Measurements from ENCODE around the gene HDAC6.
"Not testable (repeated sequence)": the region's sequence is repeated elsewhere in the genome, so short reads cannot be mapped to it uniquely, and the experiment has no call there.

The HDAC6 gene

GRCh38 chrX:48814722-48815121 lies 12.9 kb downstream of the HDAC6 start:
- no peaks in the 10 kb centered on the region for H3K9me3 ChIP-seq (replicated peaks; ENCODE audit: low read length)
- H3K4me2 ChIP-seq (ENCODE audit: low read length), result no peak overlapping the region
- H3K4me1 ChIP-seq (ENCODE audit: control insufficient read depth, insufficient read depth, low read length), result no peaks in the 10 kb centered on the region
- H3K4me3 ChIP-seq (ENCODE audit: low read length), result no peak overlapping the region
- no peak overlapping the region for H3K9ac ChIP-seq (ENCODE audit: low read depth, low read length)
- H3K36me3 ChIP-seq (ENCODE audit: insufficient read depth, low read length), result peaks cover 3% of the 10 kb centered on the region
- H3K27me3 ChIP-seq (ENCODE audit: control insufficient read depth, insufficient read depth, low read length), result no peaks in the 10 kb centered on the region

GRCh38 chrX:48815266-48815665 lies 13.4 kb downstream of the HDAC6 start:
- Histone ChIP-seq H3K9ac (ENCODE audit: low read depth, low read length) (no peak overlapping the region), H3K4me2 (ENCODE audit: low read length) (no peak overlapping the region), H3K4me3 (ENCODE audit: low read length) (no peak overlapping the region), H3K4me1 (ENCODE audit: control insufficient read depth, insufficient read depth, low read length) (no peaks in the 10 kb centered on the region), H3K36me3 (ENCODE audit: insufficient read depth, low read length) (peaks cover 3% of the 10 kb centered on the region), H3K9me3 (replicated peaks; ENCODE audit: low read length) (no peaks in the 10 kb centered on the region), H3K27me3 (ENCODE audit: control insufficient read depth, insufficient read depth, low read length) (no peaks in the 10 kb centered on the region)

GRCh38 chrX:48816014-48816810 lies 14.3 kb downstream of the HDAC6 start:
- Histone ChIP-seq H3K4me1 (ENCODE audit: control insufficient read depth, insufficient read depth, low read length) (no peaks in the 10 kb centered on the region), H3K4me2 (ENCODE audit: low read length) (no peak overlapping the region), H3K9ac (ENCODE audit: low read depth, low read length) (no peak overlapping the region), H3K27me3 (ENCODE audit: control insufficient read depth, insufficient read depth, low read length) (no peaks in the 10 kb centered on the region), H3K4me3 (ENCODE audit: low read length) (no peak overlapping the region), H3K9me3 (replicated peaks; ENCODE audit: low read length) (no peaks in the 10 kb centered on the region), H3K36me3 (ENCODE audit: insufficient read depth, low read length) (peaks cover 3% of the 10 kb centered on the region)

- Histone ChIP-seq H3K4me1 (ENCODE audit: control insufficient read depth, insufficient read depth, low read length) (no peaks in the 10 kb centered on the region), H3K36me3 (ENCODE audit: insufficient read depth, low read length) (peaks cover 3% of the 10 kb centered on the region), H3K9me3 (replicated peaks; ENCODE audit: low read length) (no peaks in the 10 kb centered on the region), H3K9ac (ENCODE audit: low read depth, low read length) (no peak overlapping the region), H3K4me2 (ENCODE audit: low read length) (no peak overlapping the region), H3K4me3 (ENCODE audit: low read length) (no peak overlapping the region), H3K27me3 (ENCODE audit: control insufficient read depth, insufficient read depth, low read length) (no peaks in the 10 kb centered on the region)
Measured at GRCh38 chrX:48818098-48818497, 16.2 kb downstream of the HDAC6 start.

GRCh38 chrX:48818866-48819265 lies 17.0 kb downstream of the HDAC6 start:
- H3K9me3 ChIP-seq (replicated peaks; ENCODE audit: low read length), result no peaks in the 10 kb centered on the region
- H3K4me2 ChIP-seq (ENCODE audit: low read length), result no peak overlapping the region
- H3K4me3 ChIP-seq (ENCODE audit: low read length), result no peak overlapping the region
- no peak overlapping the region for H3K9ac ChIP-seq (ENCODE audit: low read depth, low read length)
- H3K36me3 ChIP-seq (ENCODE audit: insufficient read depth, low read length), result peaks cover 7% of the 10 kb centered on the region
- H3K4me1 ChIP-seq (ENCODE audit: control insufficient read depth, insufficient read depth, low read length), result no peaks in the 10 kb centered on the region
- no peaks in the 10 kb centered on the region for H3K27me3 ChIP-seq (ENCODE audit: control insufficient read depth, insufficient read depth, low read length)

GRCh38 chrX:48819394-48819793 lies 17.5 kb downstream of the HDAC6 start:
- H3K36me3 ChIP-seq (ENCODE audit: insufficient read depth, low read length); H3K9me3 ChIP-seq (replicated peaks; ENCODE audit: low read length); H3K27me3 ChIP-seq (ENCODE audit: control insufficient read depth, insufficient read depth, low read length); H3K9ac ChIP-seq (ENCODE audit: low read depth, low read length); H3K4me3 ChIP-seq (ENCODE audit: low read length); H3K4me2 ChIP-seq (ENCODE audit: low read length); H3K4me1 ChIP-seq (ENCODE audit: control insufficient read depth, insufficient read depth, low read length): not testable (repeated sequence)

GRCh38 chrX:48823053-48823452 lies 21.2 kb downstream of the HDAC6 start:
- no peaks in the 10 kb centered on the region for H3K27me3 ChIP-seq (ENCODE audit: control insufficient read depth, insufficient read depth, low read length)
- H3K36me3 ChIP-seq (ENCODE audit: insufficient read depth, low read length), result peaks cover 7% of the 10 kb centered on the region
- no peak overlapping the region for H3K9ac ChIP-seq (ENCODE audit: low read depth, low read length)
- no peak overlapping the region for H3K4me3 ChIP-seq (ENCODE audit: low read length)
- H3K9me3 ChIP-seq (replicated peaks; ENCODE audit: low read length), result no peaks in the 10 kb centered on the region
- no peak overlapping the region for H3K4me2 ChIP-seq (ENCODE audit: low read length)
- no peaks in the 10 kb centered on the region for H3K4me1 ChIP-seq (ENCODE audit: control insufficient read depth, insufficient read depth, low read length)

GRCh38 chrX:48824066-48824465 lies 22.2 kb downstream of the HDAC6 start:
- Histone ChIP-seq H3K9ac (ENCODE audit: low read depth, low read length) (no peak overlapping the region), H3K36me3 (ENCODE audit: insufficient read depth, low read length) (peaks cover 4% of the 10 kb centered on the region), H3K4me3 (ENCODE audit: low read length) (no peak overlapping the region), H3K4me2 (ENCODE audit: low read length) (no peak overlapping the region), H3K4me1 (ENCODE audit: control insufficient read depth, insufficient read depth, low read length) (no peaks in the 10 kb centered on the region), H3K9me3 (replicated peaks; ENCODE audit: low read length) (no peaks in the 10 kb centered on the region), H3K27me3 (ENCODE audit: control insufficient read depth, insufficient read depth, low read length) (no peaks in the 10 kb centered on the region)

- Histone ChIP-seq H3K9me3 (replicated peaks; ENCODE audit: low read length) (no peaks in the 10 kb centered on the region), H3K4me3 (ENCODE audit: low read length) (no peak within 1 kb of the TSS), H3K4me2 (ENCODE audit: low read length) (no peak within 1 kb of the TSS), H3K9ac (ENCODE audit: low read depth, low read length) (no peak within 1 kb of the TSS), H3K27me3 (ENCODE audit: control insufficient read depth, insufficient read depth, low read length) (peaks cover 3% of the 10 kb centered on the region), H3K36me3 (ENCODE audit: insufficient read depth, low read length) (peaks cover 4% of the 10 kb centered on the region), H3K4me1 (ENCODE audit: control insufficient read depth, insufficient read depth, low read length) (no peaks in the 10 kb centered on the region)
Measured at GRCh38 chrX:48826135-48826875, 24.4 kb downstream of the HDAC6 start, which contains the start of gene ERAS. Gene ERAS, plus strand, starts transcription at chrX:48826513. Its CDS starts 2,611 bp downstream, at chrX:48829124.

- Histone ChIP-seq H3K9me3 (replicated peaks; ENCODE audit: low read length) (no peaks in the 10 kb centered on the region), H3K4me3 (ENCODE audit: low read length) (no peak overlapping the region), H3K4me2 (ENCODE audit: low read length) (no peak overlapping the region), H3K27me3 (ENCODE audit: control insufficient read depth, insufficient read depth, low read length) (peaks cover 6% of the 10 kb centered on the region), H3K9ac (ENCODE audit: low read depth, low read length) (no peak overlapping the region), H3K36me3 (ENCODE audit: insufficient read depth, low read length) (peaks cover 4% of the 10 kb centered on the region), H3K4me1 (ENCODE audit: control insufficient read depth, insufficient read depth, low read length) (no peaks in the 10 kb centered on the region)
Measured at GRCh38 chrX:48826876-48827653, 25.2 kb downstream of the HDAC6 start.

GRCh38 chrX:48827654-48827968 lies 25.7 kb downstream of the HDAC6 start:
- peaks cover 4% of the 10 kb centered on the region for H3K36me3 ChIP-seq (ENCODE audit: insufficient read depth, low read length)
- no peak overlapping the region for H3K9ac ChIP-seq (ENCODE audit: low read depth, low read length)
- H3K9me3 ChIP-seq (replicated peaks; ENCODE audit: low read length), result no peaks in the 10 kb centered on the region
- H3K27me3 ChIP-seq (ENCODE audit: control insufficient read depth, insufficient read depth, low read length), result peaks cover 6% of the 10 kb centered on the region
- no peak overlapping the region for H3K4me2 ChIP-seq (ENCODE audit: low read length)
- no peak overlapping the region for H3K4me3 ChIP-seq (ENCODE audit: low read length)
- no peaks in the 10 kb centered on the region for H3K4me1 ChIP-seq (ENCODE audit: control insufficient read depth, insufficient read depth, low read length)

Measured in skeletal muscle satellite cell (primary cell).